IMR-90 (cell line): Measurements from ENCODE around the gene SHROOM3. TPM values are rescaled to one million over a fixed set of nuclear protein-coding genes. Genes with fewer than 3 reads are reported as not detected.

Source experiments
- ATAC-seq: fragments of 200-7000 bp; cut with Tn5 transposase; 2 replicates; pipeline ENCODE4 v1.9.1; 2020; ENCODE audit warnings: low read depth, mild to moderate bottlenecking, moderate library complexity
- BruUV-seq: library from RNA; stranded (reverse); fragments of 400-500 nt; replicated peaks from 2 replicates; lab custom pipeline; 2021; lab: Mats Ljungman, UMichigan
- CTCF ChIA-PET: fragments of 300-600 bp; formaldehyde crosslinking; extraction: SDS; loops from one replicate; lab custom pipeline; 2021; ENCODE audit warnings: antibody characterized with exemption; lab: Yijun Ruan, JAX
- POLR2A ChIA-PET: fragments of 300-600 bp; sonication (Branson Sonifier 250); formaldehyde crosslinking; loops from one replicate; lab custom pipeline; 2022; ENCODE audit warnings: antibody characterized with exemption; ENCODE audit not compliant: unreplicated experiment; lab: Charles Lee
- DNase-seq: peaks from one replicate; pipeline ENCODE4 v3.0.0; 2013
- H2AFZ ChIP-seq: replicated peaks from 2 replicates; pipeline ENCODE3; 2013; ENCODE audit warnings: low read length, mild to moderate bottlenecking; ENCODE audit not compliant: poor library complexity
- H2AK5ac ChIP-seq: 2 replicates; pipeline ENCODE4 v1.6.1; 2013; ENCODE audit warnings: low read depth, low read length, inconsistent platforms
- H2AK9ac ChIP-seq: replicated peaks from 2 replicates; pipeline ENCODE3; 2013; ENCODE audit warnings: mild to moderate bottlenecking, low read depth, low read length, moderate library complexity; ENCODE audit not compliant: poor library complexity
- H2BK120ac ChIP-seq: 2 replicates; pipeline ENCODE4 v1.6.1; 2013; ENCODE audit warnings: low read depth, low read length, inconsistent platforms
- H2BK15ac ChIP-seq: 3 replicates; pipeline ENCODE4 v1.6.1; 2013; ENCODE audit warnings: low read depth, low read length, inconsistent platforms
- H2BK20ac ChIP-seq: 2 replicates; pipeline ENCODE4 v1.6.1; 2013; ENCODE audit warnings: low read depth, mild to moderate bottlenecking, inconsistent platforms, low read length, moderate library complexity
- H2BK5ac ChIP-seq: 2 replicates; pipeline ENCODE4 v1.6.1; 2013; ENCODE audit warnings: mild to moderate bottlenecking, low read depth, low read length, inconsistent platforms; ENCODE audit not compliant: poor library complexity, severe bottlenecking
- H3K14ac ChIP-seq: replicated peaks from 2 replicates; pipeline ENCODE4 v1.6.1; 2013; ENCODE audit warnings: low read depth, low read length, inconsistent platforms
- H3K18ac ChIP-seq: 2 replicates; pipeline ENCODE4 v1.6.1; 2013; ENCODE audit warnings: low read depth, low read length, control low read depth
- H3K23ac ChIP-seq: 2 replicates; pipeline ENCODE4 v1.6.1; 2013; ENCODE audit warnings: low read depth, low read length, inconsistent platforms
- H3K27ac ChIP-seq: 2 replicates; pipeline ENCODE4 v1.5.1; 2013; ENCODE audit warnings: mild to moderate bottlenecking, control low read depth, low read length; ENCODE audit not compliant: insufficient read depth
- H3K27me3 ChIP-seq: 2 replicates; pipeline ENCODE4 v1.6.1; 2013; ENCODE audit warnings: low read length; ENCODE audit not compliant: control insufficient read depth, insufficient read depth
- H3K36me3 ChIP-seq: 2 replicates; pipeline ENCODE4 v1.6.1; 2013; ENCODE audit warnings: low read length, mixed read lengths; ENCODE audit not compliant: control insufficient read depth, insufficient read depth
- H3K4ac ChIP-seq: 2 replicates; pipeline ENCODE4 v1.6.1; 2013; ENCODE audit warnings: low read depth, low read length, inconsistent platforms
- H3K4me1 ChIP-seq: 2 replicates; pipeline ENCODE4 v1.6.1; 2013; ENCODE audit warnings: low read length, mixed read lengths; ENCODE audit not compliant: control insufficient read depth, insufficient read depth
- H3K4me2 ChIP-seq: 2 replicates; pipeline ENCODE4 v1.6.1; 2013; ENCODE audit warnings: low read depth, mild to moderate bottlenecking, control low read depth, low read length, moderate library complexity
- H3K4me3 ChIP-seq: 2 replicates; pipeline ENCODE4 v1.5.1; 2013; ENCODE audit warnings: low read depth, mild to moderate bottlenecking, control low read depth, low read length, moderate library complexity; ENCODE audit not compliant: insufficient read depth
- H3K56ac ChIP-seq: 2 replicates; pipeline ENCODE4 v1.6.1; 2013; ENCODE audit warnings: low read length, inconsistent platforms; ENCODE audit not compliant: insufficient read depth; ENCODE audit errors: extremely low read depth
- H3K79me1 ChIP-seq, 2 experiments: 2 replicates each; pipeline ENCODE4 v1.6.1; 2013; ENCODE audit warnings: low read length in 2 of 2, inconsistent platforms in 1 of 2, low read depth in 1 of 2
- H3K9ac ChIP-seq: 2 replicates; pipeline ENCODE4 v1.6.1; 2013; ENCODE audit warnings: low read depth, low read length, control low read depth
- H3K9me1 ChIP-seq: 2 replicates; pipeline ENCODE4 v1.6.1; 2013; ENCODE audit warnings: low read length, inconsistent platforms; ENCODE audit not compliant: insufficient read depth
- H3K9me3 ChIP-seq: 2 replicates; pipeline ENCODE4 v1.6.1; 2013; ENCODE audit warnings: low read length; ENCODE audit not compliant: control insufficient read depth, insufficient read depth
- H4K20me1 ChIP-seq: 2 replicates; pipeline ENCODE4 v1.6.1; 2013; ENCODE audit warnings: low read length, inconsistent platforms; ENCODE audit not compliant: insufficient read depth
- H4K5ac ChIP-seq: 2 replicates; pipeline ENCODE4 v1.6.1; 2013; ENCODE audit warnings: mild to moderate bottlenecking, low read depth, low read length, control low read depth
- H4K8ac ChIP-seq, 2 experiments: 2 replicates each; pipeline ENCODE4 v1.6.1; 2013; ENCODE audit warnings: low read depth in 2 of 2, low read length in 2 of 2, control low read depth in 1 of 2, inconsistent platforms in 1 of 2
- H4K91ac ChIP-seq: 2 replicates; pipeline ENCODE4 v1.6.1; 2013; ENCODE audit warnings: low read depth, low read length, inconsistent platforms; ENCODE audit not compliant: insufficient read depth
- BHLHE40 ChIP-seq: fragments of 150-350 bp; IDR thresholded peaks from 2 replicates; pipeline ENCODE4 v1.6.1; 2016; ENCODE audit warnings: mild to moderate bottlenecking, low read depth, low read length
- CEBPB ChIP-seq: IDR thresholded peaks from 2 replicates; pipeline ENCODE4 v1.6.1; 2012; ENCODE audit warnings: low read depth, low read length, improper control_type of control experiment
- CHD1 ChIP-seq: IDR thresholded peaks from 2 replicates; pipeline ENCODE4 v1.6.1; 2012; ENCODE audit warnings: low read depth, low read length, improper control_type of control experiment
- FOS ChIP-seq: fragments of 150-350 bp; IDR thresholded peaks from 2 replicates; pipeline ENCODE4 v1.6.1; 2016; ENCODE audit warnings: low read depth, low read length
- MAFK ChIP-seq: IDR thresholded peaks from 2 replicates; pipeline ENCODE4 v1.6.1; 2012; ENCODE audit warnings: low read depth, low read length, improper control_type of control experiment
- MAZ ChIP-seq: IDR thresholded peaks from 2 replicates; pipeline ENCODE4 v1.6.1; 2012; ENCODE audit warnings: low read depth, mild to moderate bottlenecking, low read length, improper control_type of control experiment, moderate library complexity, borderline replicate concordance
- NFE2L2 ChIP-seq: fragments of 150-350 bp; IDR thresholded peaks from 2 replicates; pipeline ENCODE4 v1.6.1; 2016; ENCODE audit warnings: low read depth, mild to moderate bottlenecking, low read length
- POLR2A ChIP-seq: IDR thresholded peaks from 2 replicates; pipeline ENCODE4 v1.6.1; 2012; ENCODE audit warnings: mild to moderate bottlenecking, low read depth, low read length
- RAD21 ChIP-seq: IDR thresholded peaks from 2 replicates; pipeline ENCODE4 v1.6.1; 2012; ENCODE audit warnings: low read length, improper control_type of control experiment
- RCOR1 ChIP-seq: IDR thresholded peaks from 2 replicates; pipeline ENCODE4 v1.6.1; 2012; ENCODE audit warnings: mild to moderate bottlenecking, low read length, improper control_type of control experiment; ENCODE audit not compliant: insufficient replicate concordance
- dilution Hi-C: fragments of 300-500 bp; cut with HindIII; formaldehyde crosslinking; loops from one replicate; pipeline ENCODE4 v1.14.3; 2018; ENCODE audit warnings: low sequenced_read_pairs; ENCODE audit not compliant: unreplicated experiment
- in situ Hi-C: fragments of 300-500 bp; cut with MboI; formaldehyde crosslinking; loops from 3 replicates; pipeline ENCODE4 v1.14.3; 2019; ENCODE audit warnings: low sequenced_read_pairs, inconsistent platforms, mixed read lengths
- intact Hi-C: fragments of 100-400 bp; cut with micrococcal nuclease; formaldehyde crosslinking; loops from 2 replicates; pipeline ENCODE4 v1.10.0; 2022
- polyA plus RNA-seq, 3 experiments: library from polyadenylated mRNA; depleted of rRNA; stranded (reverse); fragments of >200 nt; gene quantifications; 2 replicates each; pipeline ENCODE4 v1.2.3, GENCODE V29; 2012; ENCODE audit warnings: low replicate concordance in 1 of 3
- total RNA-seq: library from RNA; depleted of rRNA; stranded (reverse); fragments of >200 nt; gene quantifications from 2 replicates; pipeline ENCODE4 v1.2.3, GENCODE V29; 2012
- TF ChIP-seq, protein P1 (sequence below): fragments of 150-350 bp; IDR thresholded peaks from 2 replicates; pipeline ENCODE4 v1.6.1; 2017; ENCODE audit warnings: mild to moderate bottlenecking, antibody characterized with exemption, low read length, low read depth
- TF ChIP-seq, protein P2 (sequence below): fragments of 150-350 bp; IDR thresholded peaks from 2 replicates; pipeline ENCODE4 v1.6.1; 2016; ENCODE audit warnings: low read depth, mild to moderate bottlenecking, low read length, moderate library complexity, borderline replicate concordance
- TF ChIP-seq, protein P3 (sequence below): conservative IDR thresholded peaks from 2 replicates; pipeline ENCODE4 v1.5.1; 2012; ENCODE audit warnings: mild to moderate bottlenecking, low read depth, low read length, improper control_type of control experiment

The SHROOM3 gene
- total and polyA plus RNA-seq, 2 of the 4 experiments (the other 2 are of a cell fraction) = 10.8 to 19.5 TPM

DNA sequence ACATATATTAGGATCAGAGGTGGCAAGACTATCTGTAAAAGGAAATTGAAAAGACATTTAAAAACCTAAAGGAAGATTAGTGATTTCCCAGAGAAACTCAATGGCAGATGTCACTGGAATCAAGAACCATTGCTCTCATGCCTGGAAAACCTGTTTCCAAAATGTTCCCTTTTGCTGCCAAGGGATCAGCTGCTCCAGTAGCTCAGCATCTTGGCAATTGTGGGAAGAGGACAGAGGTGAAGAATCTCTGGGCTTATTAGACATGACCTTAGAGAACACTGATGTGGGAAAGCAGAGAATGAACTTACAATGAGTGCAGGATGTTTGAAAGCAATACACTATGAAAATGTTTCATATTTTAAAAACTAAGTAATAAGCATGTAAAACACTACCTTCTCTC lies 98.3 kb downstream of the SHROOM3 start:
- no peak overlapping the region for H2AK9ac ChIP-seq
- H2AFZ ChIP-seq = no peak overlapping the region
- dilution Hi-C loops = no loop called here
- no peak overlapping the region for H2BK5ac ChIP-seq
- H4K20me1 ChIP-seq = no peaks in the 10 kb centered on the region
- no peak overlapping the region for H2AK5ac ChIP-seq
- H3K4ac ChIP-seq = no peak overlapping the region
- no peaks in the 10 kb centered on the region for H3K27me3 ChIP-seq
- H4K8ac ChIP-seq = no peak overlapping the region
- no peaks in the 10 kb centered on the region for H3K36me3 ChIP-seq
- DNase-seq (no peak), ATAC-seq (no peak)
- H4K5ac ChIP-seq = no peak overlapping the region
- H2BK20ac ChIP-seq = no peak overlapping the region
- no peak for TF ChIP-seq MAZ
- TF ChIP-seq, protein P1, sequence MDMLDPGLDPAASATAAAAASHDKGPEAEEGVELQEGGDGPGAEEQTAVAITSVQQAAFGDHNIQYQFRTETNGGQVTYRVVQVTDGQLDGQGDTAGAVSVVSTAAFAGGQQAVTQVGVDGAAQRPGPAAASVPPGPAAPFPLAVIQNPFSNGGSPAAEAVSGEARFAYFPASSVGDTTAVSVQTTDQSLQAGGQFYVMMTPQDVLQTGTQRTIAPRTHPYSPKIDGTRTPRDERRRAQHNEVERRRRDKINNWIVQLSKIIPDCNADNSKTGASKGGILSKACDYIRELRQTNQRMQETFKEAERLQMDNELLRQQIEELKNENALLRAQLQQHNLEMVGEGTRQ = no peak
- no peak for TF ChIP-seq CHD1
- no peak for TF ChIP-seq POLR2A
- TF ChIP-seq BHLHE40 = no peak
- TF ChIP-seq FOS = no peak
- TF ChIP-seq RCOR1 = no peak
- no peak for TF ChIP-seq CEBPB
- TF ChIP-seq, protein P2, sequence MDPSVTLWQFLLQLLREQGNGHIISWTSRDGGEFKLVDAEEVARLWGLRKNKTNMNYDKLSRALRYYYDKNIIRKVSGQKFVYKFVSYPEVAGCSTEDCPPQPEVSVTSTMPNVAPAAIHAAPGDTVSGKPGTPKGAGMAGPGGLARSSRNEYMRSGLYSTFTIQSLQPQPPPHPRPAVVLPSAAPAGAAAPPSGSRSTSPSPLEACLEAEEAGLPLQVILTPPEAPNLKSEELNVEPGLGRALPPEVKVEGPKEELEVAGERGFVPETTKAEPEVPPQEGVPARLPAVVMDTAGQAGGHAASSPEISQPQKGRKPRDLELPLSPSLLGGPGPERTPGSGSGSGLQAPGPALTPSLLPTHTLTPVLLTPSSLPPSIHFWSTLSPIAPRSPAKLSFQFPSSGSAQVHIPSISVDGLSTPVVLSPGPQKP = no peak
- no peak for TF ChIP-seq MAFK
- TF ChIP-seq, protein P3, sequence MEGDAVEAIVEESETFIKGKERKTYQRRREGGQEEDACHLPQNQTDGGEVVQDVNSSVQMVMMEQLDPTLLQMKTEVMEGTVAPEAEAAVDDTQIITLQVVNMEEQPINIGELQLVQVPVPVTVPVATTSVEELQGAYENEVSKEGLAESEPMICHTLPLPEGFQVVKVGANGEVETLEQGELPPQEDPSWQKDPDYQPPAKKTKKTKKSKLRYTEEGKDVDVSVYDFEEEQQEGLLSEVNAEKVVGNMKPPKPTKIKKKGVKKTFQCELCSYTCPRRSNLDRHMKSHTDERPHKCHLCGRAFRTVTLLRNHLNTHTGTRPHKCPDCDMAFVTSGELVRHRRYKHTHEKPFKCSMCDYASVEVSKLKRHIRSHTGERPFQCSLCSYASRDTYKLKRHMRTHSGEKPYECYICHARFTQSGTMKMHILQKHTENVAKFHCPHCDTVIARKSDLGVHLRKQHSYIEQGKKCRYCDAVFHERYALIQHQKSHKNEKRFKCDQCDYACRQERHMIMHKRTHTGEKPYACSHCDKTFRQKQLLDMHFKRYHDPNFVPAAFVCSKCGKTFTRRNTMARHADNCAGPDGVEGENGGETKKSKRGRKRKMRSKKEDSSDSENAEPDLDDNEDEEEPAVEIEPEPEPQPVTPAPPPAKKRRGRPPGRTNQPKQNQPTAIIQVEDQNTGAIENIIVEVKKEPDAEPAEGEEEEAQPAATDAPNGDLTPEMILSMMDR = no peak
- TF ChIP-seq NFE2L2 = no peak
- no peak for TF ChIP-seq RAD21
- H4K91ac ChIP-seq = no peak overlapping the region
- peaks cover 3% of the 10 kb centered on the region for H3K4me1 ChIP-seq
- POLR2A ChIA-PET = no interaction called here
- no peak overlapping the region for H3K9ac ChIP-seq
- CTCF ChIA-PET = interaction anchor here (1.8 kb wide), 1 partner anchor 18 kb away, joined by 4 read pairs; no protein-coding TSS in a partner anchor
- no peak overlapping the region for H3K23ac ChIP-seq
- H2BK120ac ChIP-seq = no peak overlapping the region
- no peak overlapping the region for H3K14ac ChIP-seq
- no peak overlapping the region for H3K4me3 ChIP-seq
- no peak overlapping the region for H3K18ac ChIP-seq
- no peak overlapping the region for H2BK15ac ChIP-seq
- in situ Hi-C loops = no loop called here
- intact Hi-C loops = no loop called here
- no peak overlapping the region for H3K27ac ChIP-seq
- H3K4me2 ChIP-seq = no peak overlapping the region
- no peaks in the 10 kb centered on the region for H3K79me1 ChIP-seq
- H3K56ac ChIP-seq = no peak overlapping the region
- no peaks in the 10 kb centered on the region for H3K9me3 ChIP-seq
- no TSS peak for BruUV-seq
- H3K9me1 ChIP-seq = no peaks in the 10 kb centered on the region
